GM19193 (cell line): Measurements from ENCODE around the gene PIKFYVE.

Source experiments
- POLR2A ChIP-seq: IDR thresholded peaks from 4 replicates; pipeline ENCODE4 v1.6.1; 2011; ENCODE audit not compliant: insufficient read depth, insufficient read length; ENCODE audit errors: extremely low read depth

Gene PIKFYVE

GRCh38 chr2:208280234-208280633 is 14.2 kb downstream of the PIKFYVE start:
- TF ChIP-seq POLR2A: no peak

DNA sequence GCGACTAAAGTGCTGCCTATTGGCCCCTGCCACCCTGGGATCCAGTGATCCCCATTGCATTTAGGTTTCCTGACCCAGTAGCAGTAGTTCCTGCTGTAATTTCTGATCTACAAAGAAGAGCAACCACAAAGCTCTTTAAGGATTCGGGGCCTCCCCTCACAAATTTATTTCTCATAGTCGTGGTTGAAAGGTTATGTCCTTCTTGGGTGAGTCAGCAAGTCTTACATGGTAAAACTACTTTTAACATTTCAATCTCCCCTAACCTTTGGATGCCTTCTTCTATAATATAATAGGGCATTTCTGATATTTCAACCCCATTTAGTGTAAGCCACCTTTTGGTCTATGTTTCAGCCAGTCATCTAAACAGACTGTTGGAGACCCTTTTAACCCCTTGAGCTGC is 14.9 kb downstream of the PIKFYVE start:
- TF ChIP-seq POLR2A: no peak

DNA sequence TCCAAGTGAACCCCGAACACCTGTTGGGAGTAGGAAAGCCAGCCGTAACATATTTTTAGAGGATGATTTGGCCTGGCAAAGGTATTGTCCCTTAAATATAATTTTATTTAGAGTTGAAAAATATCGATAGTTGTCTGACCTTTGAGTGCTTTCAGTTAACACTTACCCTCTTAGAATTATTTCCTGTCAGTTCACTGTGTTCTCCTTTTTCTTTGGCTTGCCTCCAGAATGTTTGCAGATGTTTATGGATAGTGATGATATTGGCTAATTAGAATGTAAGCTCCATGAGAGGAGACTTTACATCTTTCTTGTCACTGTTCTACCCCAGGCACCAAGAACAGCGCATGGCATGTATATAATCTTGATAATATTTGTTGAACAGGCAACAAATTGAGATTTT is 19.8 kb downstream of the PIKFYVE start:
- no peak for TF ChIP-seq POLR2A

- TF ChIP-seq POLR2A: no peak
These were observed 28.5 kb downstream of the PIKFYVE start for GRCh38 chr2:208294482-208295024.

DNA sequence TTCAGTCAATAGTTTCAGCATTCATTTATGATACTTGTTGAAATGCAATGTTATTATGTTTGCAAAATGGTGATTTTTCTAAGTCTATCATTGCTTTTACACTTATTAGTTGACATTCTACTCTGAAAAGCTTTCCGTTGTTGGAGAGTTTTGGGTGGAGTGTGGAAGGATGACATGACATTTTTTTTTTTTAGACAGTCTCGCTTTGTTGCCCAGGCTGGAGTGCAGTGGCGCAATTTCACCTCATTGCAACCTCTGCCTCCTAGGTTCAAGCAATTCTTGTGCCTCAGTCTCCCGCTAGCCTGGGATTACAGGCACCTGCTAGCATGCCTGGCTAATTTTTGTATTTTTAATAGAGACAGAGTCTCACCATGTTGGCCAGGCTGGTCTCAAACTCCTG is 29.8 kb downstream of the PIKFYVE start:
- TF ChIP-seq POLR2A: no peak

DNA sequence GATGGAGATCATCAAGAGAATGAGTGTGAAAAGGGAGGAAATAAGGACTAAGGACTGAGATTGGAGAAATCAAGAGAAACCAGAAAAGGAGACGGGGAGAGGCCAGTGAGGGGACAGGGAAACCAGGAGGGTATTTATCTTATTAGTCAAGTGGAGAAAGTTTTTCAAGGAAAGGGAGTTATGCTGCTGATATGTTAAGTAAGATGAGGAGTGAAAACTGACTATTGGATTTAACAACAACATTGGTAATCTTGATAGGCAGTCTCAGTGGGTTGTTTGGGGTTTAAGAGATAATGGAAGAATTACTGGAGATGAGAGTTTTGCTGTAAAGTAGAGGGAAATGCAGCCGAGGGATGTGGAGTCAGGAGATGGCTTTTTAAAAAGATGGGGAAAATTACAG is 30.6 kb downstream of the PIKFYVE start:
- TF ChIP-seq POLR2A: no peak

- TF ChIP-seq POLR2A: no peak
These were observed 31.9 kb downstream of the PIKFYVE start for GRCh38 chr2:208297961-208298360.

DNA sequence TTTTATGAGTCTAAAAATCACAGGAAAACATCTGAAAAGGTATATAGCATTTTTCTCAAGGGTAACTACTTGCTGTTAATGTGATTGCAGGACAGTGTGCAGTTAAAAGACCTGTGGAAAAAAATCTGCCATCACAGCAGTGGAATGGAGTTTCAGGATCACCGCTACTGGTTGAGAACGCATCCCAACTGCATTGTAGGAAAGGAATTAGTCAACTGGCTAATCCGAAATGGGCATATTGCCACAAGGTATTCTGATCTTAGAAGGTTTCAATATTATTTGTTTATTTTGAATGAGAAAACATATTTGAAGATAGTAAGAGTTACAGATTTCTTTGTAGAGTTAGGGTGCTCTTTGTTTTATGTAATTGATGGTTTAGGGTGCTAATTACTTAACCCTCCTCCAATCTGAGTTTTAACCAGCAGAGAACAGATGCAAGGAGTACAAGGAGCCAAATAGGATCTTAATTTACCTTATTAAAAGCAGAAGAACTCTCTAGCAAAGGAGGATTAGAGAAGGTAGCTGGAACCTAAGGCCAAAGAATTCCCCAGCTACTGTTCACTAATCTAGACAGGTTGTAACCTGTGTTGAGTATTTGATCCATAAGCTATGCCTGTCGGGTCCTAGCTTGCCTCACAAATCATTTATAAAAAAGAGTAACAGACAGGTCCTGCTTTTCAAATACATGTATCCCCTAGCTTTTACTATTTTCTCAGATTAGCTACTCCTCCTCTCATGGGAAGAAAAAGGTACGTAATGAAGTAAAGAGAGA is 35.0 kb downstream of the PIKFYVE start:
- no peak for TF ChIP-seq POLR2A

DNA sequence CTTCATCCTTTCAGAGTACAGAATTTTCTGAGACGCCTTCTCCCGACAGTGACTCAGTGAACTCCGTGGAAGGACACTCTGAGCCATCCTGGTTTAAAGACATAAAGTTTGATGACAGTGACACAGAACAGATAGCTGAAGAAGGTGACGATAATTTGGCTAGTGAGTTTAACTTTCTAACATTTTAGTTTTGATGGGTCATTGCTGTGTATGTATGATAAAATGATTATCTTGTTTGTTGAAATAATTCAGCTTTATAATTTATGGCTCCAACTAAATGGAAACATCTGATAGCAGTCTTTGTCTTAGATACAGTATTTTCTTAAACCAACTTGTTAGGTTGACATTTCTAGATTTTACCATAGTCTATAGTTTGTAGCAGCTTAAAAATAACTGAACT is 38.1 kb downstream of the PIKFYVE start:
- no peak for TF ChIP-seq POLR2A

DNA sequence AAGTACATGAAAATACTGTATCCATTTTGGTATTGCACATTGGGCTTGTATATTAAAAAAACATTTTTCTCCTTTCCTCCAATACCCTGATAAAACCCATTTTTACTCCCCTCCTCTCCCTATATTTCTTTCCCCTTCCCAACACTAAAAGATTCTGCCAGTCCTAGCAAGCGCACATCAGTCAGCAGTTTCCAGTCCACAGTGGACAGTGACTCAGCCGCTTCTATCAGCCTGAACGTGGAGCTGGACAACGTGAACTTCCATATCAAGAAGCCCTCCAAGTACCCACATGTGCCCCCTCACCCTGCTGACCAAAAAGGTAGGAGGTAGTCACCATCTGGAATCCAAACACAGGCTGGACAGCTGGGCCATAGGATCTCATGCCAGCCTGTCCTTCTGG is 38.6 kb downstream of the PIKFYVE start:
- no peak for TF ChIP-seq POLR2A

DNA sequence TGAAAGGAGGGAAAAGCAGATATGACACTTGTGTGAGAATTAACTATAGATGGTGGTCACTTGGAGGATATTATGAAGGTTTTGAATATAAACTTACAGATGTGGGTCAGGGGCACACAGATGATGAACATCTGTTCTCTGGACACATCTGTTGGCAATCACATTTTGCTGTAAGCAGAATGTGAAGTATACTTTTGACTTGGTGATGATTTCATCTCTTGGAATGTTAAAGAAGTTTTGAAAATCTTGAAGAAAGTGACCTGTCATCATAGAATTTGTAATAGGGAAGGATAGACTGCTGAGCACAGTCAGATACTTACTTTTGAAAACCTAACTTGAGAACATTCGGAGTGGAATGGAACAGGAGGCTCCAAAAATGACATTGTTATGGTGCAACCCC is 40.2 kb downstream of the PIKFYVE start:
- TF ChIP-seq POLR2A: no peak

DNA sequence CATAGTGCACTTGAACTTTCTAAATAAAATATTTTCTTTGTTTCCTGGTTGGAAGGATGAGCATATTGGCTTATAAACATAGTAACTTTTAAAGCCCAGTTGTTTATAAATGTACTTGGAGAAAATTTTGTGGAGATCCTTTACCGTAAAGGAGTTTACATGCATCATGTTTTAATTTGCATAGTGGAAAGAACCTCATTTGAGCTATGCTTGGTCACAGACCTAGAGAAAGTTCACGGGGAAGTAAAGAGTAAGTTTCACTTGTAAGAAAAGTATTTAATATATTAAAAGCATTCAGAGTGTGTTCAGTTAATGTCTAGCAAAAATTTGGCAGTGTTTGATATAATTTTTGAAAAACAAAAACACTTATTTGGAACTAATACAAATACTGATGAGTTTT is 45.3 kb downstream of the PIKFYVE start:
- TF ChIP-seq POLR2A: no peak

GRCh38 chr2:208311954-208312353 is 45.9 kb downstream of the PIKFYVE start:
- TF ChIP-seq POLR2A: no peak

- TF ChIP-seq POLR2A: no peak
These were observed 49.2 kb downstream of the PIKFYVE start for GRCh38 chr2:208315081-208315788.

DNA sequence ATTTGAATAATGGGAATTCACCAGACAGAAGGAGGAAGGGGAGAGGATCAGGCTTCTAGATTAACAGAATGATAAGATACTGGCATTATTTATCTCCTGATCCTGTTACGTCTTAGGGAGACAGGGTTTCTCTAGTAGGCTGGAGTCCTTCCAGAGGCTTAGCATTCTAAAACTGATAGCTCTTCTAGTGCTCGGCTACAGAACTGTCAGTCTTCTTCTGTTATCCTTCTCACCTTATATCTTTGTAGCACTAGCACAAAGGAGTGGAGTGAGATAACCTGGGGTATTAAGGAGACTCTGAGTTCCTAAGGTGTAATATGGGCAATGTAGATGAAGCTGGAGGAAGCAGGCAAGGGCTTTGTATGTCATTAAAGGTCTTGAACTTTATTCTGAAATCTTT is 52.1 kb downstream of the PIKFYVE start:
- no peak for TF ChIP-seq POLR2A

GRCh38 chr2:208319391-208319790 is 53.3 kb downstream of the PIKFYVE start:
- TF ChIP-seq POLR2A: no peak
